HG03520 (cell line): ENCODE results near the gene PRXL2B.

Experiments used
- ATAC-seq: cut with Tn5 transposase; IDR thresholded peaks from one replicate; pipeline ENCODE4 v1.9.1; 2021; ENCODE audit warnings: mild to moderate bottlenecking, moderate library complexity; ENCODE audit not compliant: unreplicated experiment

The PRXL2B gene

GRCh38 chr1:2632561-2633361, 46.2 kb downstream of the PRXL2B start, which contains the start of gene MMEL1:
Gene MMEL1 (minus strand): TSS chr1:2633016. CDS start chr1:2629484, 3,532 bp downstream.
- ATAC-seq = no peak

- ATAC-seq = no peak
These were observed 46.9 kb downstream of the PRXL2B start for GRCh38 chr1:2633366-2633935.

GRCh38 chr1:2633936-2634491, 47.4 kb downstream of the PRXL2B start:
- no peak for ATAC-seq

DNA sequence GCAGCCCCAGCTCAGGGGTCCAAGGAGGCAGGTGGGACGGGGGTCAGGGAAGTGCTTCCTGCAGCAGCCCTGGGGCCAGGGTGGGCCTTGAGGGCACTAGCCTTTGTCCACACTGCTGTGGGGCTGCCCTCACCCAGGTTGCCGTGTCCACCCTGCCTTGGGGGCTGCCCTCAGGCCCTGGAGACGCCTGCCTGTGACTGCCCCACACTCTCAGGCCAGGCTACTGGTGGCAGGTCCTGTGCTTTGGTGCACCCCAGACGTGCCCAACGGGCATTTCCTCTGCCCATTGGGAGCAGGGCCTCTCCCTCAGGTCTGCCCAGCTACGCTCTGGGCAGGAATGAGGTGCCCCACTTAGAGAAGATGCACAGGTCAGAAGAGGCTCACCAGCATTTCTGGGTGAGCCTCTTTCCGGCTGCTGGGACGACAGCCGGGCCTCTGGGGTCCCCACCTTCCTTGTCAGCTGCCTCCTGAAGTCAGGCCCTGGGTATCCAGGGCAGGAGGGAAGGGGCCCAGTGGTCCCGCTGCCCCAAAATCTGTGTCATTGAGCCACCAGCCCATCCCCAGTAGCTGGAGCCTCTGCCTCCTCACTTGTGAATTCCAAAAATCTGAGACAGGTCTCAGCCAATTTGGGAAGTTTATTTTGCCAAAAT, 48.9 kb downstream of the PRXL2B start:
- no peak for ATAC-seq

GRCh38 chr1:2636733-2637132, 50.2 kb downstream of the PRXL2B start:
- no peak for ATAC-seq

DNA sequence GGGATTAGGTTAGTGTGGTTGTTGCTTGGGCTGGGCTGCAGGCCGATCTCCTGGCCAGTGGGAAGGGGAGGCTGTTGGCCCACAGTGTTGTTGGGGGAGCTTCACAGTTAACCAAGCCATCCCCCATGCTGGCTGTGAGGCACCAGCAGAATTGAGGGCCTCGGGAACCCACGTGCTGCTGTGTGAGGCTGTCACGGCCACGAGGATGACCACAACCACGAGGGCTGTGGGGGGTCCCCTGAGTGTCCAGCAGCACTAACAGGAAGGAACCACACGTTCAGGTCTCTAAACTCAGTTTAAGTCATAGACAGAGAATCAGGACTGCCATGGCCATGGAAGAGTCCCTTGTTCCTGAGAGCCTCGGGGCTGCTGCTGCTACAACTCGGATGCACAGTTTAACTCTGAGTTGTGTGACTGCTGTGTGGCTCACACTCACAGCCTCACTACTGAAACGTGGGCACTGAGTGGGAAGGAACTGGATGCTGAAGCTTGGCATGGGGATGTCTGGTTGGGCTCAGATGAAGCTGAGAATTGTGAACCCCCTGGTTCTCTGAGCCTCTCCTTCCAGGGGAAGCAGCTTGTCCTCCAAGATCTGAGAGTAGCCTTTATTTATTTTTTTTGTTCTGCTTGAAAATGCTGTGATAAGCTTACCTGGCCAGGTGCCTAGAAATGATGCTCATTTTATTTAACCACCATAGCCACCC, 51.0 kb downstream of the PRXL2B start:
- ATAC-seq = no peak

GRCh38 chr1:2638466-2639115, 52.0 kb downstream of the PRXL2B start:
- ATAC-seq = no peak

DNA sequence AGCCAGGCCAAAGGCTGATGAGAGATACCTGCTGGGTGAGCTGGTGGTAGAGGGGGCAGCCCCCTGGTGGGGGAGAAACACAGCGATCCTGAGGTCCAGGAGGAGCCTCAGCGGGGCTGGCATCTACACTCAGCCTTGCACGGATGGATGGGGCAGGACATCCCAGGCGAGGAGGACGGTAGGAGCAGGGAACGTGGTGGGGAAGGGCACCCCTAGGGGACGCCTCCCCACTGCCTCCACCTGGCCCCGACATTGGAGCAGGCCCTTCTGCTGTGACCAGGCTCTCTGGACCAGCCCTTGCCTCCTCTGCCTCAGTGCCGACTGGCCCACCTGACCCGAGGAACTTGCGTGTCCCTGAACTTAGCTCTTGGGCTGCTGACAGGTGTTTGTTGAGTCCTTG, 52.6 kb downstream of the PRXL2B start:
- ATAC-seq = no peak

DNA sequence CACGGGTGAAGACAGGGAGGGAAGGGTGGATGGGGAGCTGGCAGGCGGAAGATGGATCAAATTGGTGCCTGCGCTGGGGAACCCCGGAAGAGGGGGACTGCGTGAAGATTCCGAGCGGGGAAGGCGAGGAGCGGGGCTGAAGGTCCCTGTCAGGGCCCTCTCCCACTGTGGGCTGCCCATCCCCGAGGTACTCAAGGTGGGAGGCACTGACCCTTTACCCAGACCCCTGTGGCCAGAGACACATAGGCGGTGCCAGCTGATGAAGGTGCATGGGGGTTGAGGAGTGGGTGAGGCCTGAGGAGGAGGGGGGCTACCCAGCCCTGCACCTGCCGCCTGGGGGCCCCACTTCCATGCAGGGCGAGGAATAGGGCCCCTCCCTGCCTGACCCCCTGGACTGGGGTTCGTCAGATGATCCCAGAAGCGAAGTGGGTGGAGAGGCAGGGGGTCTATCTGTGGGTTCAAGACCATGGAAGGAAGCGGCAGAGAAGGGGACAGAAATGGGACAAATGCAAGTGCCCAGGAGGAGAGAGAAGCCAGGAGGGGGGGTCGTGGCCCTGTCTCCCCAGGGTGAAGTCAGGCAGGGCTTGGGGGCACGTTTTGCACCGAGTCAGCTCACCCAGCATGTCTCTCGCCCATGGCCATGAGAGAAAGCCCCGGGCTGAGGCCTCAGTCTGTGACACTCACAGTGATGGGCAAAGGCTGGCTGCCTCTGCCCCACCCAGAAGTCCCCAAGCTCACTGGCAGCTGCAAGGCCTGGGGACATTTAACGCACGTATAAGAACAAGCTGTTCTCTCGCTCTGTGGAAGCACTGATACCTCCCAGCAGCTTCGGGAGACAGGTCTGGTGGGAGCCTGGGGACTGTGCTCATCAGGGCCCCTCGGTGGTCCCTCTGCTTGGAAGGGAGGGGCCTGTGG, 53.3 kb downstream of the PRXL2B start:
- no peak for ATAC-seq

GRCh38 chr1:2640626-2641025, 54.0 kb downstream of the PRXL2B start:
- ATAC-seq = no peak
